Activated T-helper 1 cell treated with anti-CD3 and anti-CD28 coated beads, Interleukin-2, amount 50 U/mL, for 16 hours (primary cell): ENCODE data around the gene OR2T4.

Experiments used
- DNase-seq, 2 donors: peaks; one replicate each; pipeline ENCODE4 v3.0.0-alpha.2; 2020; ENCODE audit warnings: low read depth in 1 of 2, low spot score in 1 of 2

Gene OR2T4, protein sequence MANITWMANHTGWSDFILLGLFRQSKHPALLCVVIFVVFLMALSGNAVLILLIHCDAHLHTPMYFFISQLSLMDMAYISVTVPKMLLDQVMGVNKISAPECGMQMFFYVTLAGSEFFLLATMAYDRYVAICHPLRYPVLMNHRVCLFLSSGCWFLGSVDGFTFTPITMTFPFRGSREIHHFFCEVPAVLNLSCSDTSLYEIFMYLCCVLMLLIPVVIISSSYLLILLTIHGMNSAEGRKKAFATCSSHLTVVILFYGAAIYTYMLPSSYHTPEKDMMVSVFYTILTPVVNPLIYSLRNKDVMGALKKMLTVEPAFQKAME

DNA sequence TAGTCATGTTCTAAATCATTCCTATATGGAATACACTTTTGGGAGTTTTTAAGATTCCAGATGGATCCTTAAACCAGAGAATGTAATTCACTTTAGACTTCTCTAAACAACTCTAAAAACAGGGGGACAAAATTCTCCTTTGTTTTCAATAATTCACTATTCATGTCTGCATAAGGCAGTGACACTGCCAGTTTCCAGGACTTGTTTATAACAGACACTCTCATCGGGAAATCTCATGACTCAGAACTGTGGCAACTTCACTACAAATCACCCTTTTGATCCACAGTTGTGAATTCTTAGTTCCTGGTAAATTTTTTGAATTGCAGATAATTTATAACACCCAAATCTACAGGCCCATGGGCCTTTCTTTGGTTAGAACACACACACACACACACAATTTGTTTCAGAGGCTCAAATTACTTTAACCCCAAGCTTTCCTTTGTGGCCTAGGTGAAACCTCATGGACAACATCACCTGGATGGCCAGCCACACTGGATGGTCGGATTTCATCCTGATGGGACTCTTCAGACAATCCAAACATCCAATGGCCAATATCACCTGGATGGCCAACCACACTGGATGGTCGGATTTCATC lies at the start of gene OR2T4:
Gene OR2T4, plus strand, starts transcription at position 545 of the 595 bp plus-strand sequence. Its CDS starts 0 bp downstream, at position 545.
- DNase-seq: no peak

DNA sequence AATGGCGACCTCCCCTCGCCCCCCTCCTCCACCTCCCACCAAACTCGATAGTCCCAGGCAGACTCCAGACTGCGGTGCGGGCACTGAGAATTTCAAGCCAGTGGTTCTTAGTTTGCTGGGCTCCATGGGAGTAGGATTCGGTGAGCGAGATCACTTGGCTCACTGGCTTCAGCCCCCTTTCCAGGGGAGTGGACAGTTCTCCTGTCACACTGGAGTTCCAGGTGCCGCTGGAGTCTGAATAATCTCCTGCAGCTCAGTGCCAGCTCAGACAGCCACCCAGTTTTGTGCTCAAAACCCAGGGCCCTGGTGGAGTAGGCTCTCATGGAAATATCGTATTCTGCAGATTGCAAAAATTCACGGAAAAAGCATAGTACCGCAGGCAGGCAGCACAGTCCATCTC lies 44.7 kb upstream of the OR2T4 start:
- no peak for DNase-seq

DNA sequence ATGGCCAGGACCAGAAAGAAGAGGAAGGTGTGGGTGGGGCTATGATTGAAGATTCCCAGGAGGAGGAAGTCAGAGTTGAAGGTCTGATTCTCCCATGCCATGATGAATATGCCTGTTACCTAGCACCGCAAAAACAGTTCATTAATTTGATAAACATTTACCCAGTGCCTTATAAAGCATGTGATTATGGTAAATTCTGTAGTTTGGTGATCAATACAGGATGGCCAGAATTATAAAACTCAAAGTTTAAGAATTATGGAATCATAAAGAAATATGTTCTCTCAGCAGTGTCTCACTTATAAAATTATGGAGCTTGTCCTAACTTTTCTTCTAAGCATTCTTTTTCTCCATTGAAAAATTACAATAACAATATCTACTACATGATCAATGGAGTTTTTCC lies 37.0 kb upstream of the OR2T4 start, which contains the start of gene OR2M7:
Gene OR2M7, minus strand, starts transcription at position 101 of the 400 bp plus-strand sequence. Its CDS starts 0 bp downstream, at position 101.
- DNase-seq: no peak

DNA sequence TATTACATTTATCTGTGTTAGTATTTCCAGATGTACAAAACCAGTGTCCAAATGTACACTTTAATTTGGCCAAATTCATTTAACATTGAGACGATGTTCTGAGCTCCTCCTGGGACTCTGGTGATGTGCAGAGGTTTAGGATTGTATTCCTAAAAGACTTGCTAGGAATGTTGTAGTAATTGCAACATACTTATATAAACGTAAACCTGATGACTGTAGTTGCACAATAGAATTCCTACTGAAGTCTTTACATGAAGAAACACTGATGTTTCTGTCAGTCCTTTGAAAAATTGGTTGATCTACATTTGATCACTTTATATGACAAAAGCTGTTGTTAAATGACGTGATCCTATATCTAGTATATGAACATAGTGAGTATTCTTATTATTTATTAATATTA lies 18.0 kb upstream of the OR2T4 start:
- DNase-seq: no peak

DNA sequence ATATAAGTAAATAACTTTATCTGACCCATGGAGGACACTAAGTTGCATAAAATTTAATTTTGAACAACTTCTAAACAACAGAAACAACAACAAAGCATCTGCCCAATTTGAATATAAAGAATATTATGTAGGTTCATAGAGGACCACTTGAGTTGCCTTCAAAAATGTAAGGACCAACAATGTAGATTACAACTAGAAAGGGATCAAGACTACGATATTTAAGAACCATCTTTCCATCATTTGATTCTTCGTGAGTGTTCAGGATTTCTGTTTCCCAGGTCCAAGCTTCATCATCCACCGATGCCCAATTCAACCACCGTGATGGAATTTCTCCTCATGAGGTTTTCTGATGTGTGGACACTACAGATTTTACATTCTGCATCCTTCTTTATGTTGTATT lies 13.0 kb upstream of the OR2T4 start, which contains the start of gene OR14C36:
Gene OR14C36, plus strand, starts transcription at position 301 of the 400 bp plus-strand sequence. Its CDS starts 0 bp downstream, at position 301.
- DNase-seq: no peak

DNA sequence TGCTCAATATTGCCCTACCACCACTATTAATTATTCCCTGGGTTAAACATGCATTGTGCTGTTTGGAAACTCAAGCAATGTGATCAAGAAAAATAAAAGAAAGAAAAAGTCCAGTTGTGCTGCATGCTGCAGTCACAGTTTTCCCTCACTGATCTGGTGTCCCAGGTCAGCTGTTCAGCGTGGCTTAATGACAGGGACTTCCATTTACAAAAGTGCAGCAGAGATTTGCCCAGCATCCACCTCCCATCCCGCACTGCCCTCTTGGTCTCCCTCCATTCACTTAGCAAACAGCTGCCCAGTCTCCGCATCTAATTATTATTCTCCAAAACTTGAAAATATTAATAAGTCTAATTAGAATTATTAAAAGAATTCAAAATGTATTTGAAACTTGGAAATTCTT lies 2.0 kb upstream of the OR2T4 start:
- DNase-seq: no peak

DNA sequence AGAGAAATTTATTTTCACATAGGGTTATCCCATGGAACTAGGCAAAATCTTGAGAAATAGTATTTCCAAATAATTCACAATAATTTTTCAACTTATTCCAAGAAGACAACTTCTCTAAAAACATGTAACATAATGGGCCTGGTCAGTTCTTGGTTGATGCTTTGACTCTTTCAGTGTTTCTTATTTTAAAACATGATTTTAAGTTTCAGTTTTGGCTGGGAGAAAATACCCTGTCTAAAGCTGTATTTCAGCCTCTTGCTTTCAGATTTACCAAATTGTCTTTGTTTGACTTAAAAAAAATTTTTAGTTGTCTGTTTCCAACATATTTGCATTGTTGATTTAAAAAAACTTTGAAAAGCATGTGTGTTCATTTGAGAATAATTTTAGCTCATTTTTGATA lies 5.1 kb downstream of the OR2T4 start:
- DNase-seq: no peak

DNA sequence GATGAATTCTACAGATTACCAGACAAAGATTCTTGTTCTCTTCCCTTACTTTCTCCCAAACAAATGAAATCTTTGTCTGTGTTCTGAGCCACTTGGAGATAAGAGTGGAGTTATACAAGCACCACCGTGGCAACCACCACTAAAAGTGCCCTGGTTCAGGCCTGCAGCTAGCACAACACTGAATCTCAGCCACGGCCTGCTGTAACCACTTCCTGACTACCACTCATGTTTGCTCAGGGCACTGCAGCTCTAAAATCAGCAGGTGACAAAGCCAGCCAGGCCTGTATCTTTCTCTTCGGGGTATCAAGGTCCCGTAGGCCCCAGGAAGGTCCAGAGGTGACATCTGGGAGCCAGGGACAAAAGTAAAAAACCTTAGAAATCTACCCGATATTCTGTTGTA lies 10.9 kb downstream of the OR2T4 start:
- DNase-seq: no peak

DNA sequence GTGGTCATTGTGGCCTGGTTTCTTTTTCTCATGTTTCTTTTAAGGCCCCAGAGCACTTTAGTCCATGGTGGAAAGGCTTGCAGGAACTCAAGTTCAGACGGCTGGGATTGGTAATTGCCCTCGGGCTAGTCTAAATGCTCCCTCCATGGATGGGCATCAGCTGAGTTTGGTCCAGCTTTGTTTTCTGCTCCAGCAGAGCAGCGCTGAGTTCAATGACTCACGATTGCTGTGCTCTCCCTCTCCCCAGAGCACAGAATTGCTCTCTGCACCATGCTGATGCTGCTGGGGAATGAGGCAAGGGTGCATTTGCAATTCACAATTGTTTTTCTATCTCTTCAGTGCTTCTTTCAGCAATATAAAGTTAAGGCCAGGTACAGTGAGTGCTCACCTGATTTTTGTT lies 12.3 kb downstream of the OR2T4 start:
- DNase-seq: no peak

DNA sequence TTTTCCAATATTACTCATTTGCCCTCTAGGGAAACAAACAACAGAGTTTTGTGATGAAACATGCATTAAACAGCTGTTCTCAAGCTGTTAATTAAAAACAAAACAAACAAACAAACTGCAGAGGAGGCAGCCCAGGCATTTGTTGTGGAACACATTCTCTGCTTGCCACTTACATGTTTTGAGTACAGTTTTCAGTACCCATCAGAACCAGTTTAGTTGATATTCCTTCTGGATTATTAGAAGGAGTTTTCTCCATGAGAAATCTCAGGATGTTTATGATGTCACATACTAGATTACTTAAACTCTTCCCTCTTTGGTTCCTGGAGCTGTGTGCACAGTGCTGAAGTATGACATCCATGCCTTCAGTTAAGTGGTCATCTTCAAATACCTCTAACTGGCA lies 14.0 kb downstream of the OR2T4 start, which contains the start of gene OR2T6:
Gene OR2T6, plus strand, starts transcription at position 301 of the 400 bp plus-strand sequence. CDS start 11,863 bp downstream, outside the sequence.
- DNase-seq: no peak

DNA sequence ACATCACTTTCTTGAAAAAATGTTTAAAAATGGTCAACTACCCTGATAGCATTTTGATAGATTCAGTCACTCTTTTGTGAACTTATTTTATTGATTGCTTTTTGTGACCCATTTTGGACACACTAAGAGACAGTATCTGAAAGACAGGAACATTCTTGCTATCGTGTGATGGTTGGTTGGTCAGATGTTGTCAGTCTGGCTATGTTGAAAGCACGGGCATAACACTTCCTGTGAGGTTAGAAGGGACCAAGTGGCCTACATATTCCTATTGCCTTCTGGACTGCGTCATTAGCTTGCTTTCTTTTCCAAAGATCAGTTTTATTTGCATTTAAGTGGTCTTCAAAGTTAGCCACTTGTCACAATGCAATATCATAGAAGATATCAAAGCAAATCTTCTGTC lies 15.5 kb downstream of the OR2T4 start:
- no peak for DNase-seq

DNA sequence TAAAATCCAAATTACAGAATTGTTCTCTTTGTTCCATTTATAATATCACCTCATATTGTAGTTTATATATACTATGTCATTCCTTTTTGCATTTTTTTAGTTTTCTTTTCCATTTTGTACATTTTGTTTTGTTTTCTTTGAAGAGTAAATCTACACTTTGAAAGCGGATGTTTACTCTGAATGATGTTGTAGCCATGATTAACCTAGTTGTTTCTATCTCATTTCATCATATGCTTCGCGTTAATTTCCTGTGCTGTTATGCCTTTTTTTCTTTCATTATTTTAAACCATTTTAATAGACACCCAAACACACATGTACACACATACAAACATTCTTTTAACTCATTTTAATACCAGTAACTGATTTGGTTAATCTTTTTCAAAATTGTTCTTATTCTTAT lies 19.4 kb downstream of the OR2T4 start:
- DNase-seq: no peak

DNA sequence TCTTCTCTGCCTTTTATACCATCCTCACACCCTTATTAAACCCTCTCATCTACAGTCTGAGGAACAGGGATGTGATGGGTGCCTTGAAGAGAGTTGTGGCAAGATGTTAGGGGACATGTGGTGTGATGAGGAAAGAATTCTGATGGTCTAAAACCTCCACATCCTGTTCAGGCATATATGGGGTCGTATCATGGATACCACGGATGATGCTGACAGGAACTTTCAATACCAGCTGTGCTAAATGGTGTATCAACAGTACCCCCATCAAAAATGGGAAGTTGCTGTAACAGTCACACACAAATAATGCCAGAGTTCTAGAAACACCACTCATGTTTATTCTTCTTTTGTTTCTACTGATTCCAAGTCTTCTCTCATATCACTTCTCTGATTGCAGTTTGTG lies 27.0 kb downstream of the OR2T4 start:
- no peak for DNase-seq

DNA sequence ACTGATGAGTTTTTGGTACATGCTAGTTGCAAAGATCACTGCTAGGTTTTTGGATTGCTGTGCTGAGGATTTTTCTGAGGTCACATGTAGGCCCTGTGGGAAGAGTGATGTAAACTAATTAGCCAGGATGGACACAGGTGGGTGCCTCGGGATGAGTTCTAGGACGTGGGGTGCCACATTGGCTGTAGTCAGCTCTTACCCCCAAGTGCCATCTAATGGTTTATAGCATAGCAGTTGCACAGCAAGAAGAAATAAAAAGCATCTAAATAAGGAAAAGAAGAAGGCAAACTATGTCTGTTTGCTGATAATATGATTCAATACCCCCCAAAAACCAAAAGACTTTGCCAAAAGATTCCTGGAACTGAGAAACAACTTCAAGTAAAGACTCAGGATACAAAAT lies 31.6 kb downstream of the OR2T4 start:
- no peak for DNase-seq

DNA sequence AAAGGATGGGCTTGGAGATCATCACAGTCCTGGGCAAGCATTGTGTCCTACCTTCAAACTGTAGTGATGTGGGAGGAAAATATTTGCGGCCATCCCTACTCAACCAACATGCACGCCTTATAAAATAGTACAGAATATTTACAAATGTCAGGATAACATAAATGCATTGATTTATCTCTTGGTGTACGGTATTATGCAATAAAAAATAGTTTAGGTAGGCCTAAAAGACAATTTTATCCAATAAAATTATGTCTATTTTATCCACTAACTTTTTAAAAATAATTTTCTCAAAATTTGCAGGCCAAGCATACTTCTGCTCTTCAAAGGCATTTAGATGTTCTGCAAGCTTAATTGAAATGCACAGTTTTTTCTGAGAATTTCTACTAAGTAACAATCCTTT lies 41.3 kb downstream of the OR2T4 start, which contains the start of gene OR2T1:
Gene OR2T1, plus strand, starts transcription at position 301 of the 400 bp plus-strand sequence. CDS start 3,100 bp downstream, outside the sequence.
- DNase-seq: no peak

DNA sequence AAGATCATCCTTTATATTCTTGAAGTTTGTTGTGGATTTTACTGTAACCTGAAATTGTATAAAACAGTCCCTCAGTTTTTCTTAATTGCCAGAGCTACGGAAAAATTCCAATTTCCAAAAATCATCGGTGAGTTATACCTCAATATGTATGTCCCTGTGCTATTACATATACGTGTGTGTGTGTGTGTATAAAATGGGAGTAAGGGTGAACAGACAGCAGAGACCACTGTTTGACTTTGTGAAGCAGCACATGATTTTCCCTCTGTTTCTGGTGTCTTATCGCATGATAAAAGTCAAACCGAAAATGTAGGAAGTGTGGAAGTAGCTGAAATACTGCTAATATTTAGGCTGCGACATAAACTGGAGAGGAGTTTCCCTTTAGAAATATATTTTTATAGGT lies 42.6 kb downstream of the OR2T4 start:
- no peak for DNase-seq

DNA sequence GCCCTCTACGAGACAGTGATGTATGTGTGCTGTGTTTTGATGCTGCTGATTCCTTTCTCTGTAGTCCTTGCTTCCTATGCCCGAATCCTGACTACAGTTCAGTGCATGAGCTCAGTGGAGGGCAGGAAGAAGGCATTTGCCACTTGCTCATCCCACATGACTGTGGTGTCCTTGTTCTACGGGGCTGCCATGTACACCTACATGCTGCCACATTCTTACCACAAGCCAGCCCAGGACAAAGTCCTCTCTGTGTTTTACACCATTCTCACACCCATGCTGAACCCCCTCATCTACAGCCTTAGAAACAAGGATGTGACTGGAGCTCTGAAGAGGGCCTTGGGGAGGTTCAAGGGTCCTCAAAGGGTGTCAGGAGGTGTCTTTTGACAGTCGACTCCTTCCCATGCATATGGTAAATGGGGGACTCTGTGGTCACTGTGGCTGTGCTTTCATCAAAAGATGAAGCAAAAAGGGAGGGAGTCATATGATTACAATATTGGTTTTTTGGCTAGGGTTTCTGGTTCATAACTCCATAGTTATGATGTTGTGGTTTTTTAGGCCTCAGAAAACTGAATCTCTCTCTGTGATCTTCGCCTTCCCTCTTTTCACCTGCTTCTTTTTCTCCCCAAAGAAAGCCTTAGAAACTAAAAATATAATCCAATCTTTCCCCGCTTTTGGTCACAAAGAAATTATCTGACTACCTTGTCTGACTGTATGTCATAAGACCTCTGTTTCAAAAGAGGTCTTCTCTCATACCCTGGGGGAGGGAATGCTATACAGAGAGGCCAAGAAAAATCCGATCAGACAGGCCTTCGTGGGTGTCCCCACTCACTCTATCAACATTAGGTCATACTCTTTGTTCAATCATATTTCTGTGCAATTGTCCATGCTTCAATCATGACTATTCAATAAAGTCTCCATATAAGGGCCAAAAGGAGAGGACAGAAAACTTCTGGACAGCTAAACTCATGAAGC lies 45.5 kb downstream of the OR2T4 start:
- DNase-seq: no peak
